Uterus (tissue), 2 donors: Measurements from ENCODE around the gene ACTN1.

ENCODE experiments used
- CTCF ChIP-seq, 4 experiments: fragments of 200-600 bp in 2 of 4; fragments of 450-650 bp in 2 of 4; sonication (generic) in 2 of 4; IDR thresholded peaks; one replicate each; pipeline ENCODE4 v1.5.1; 2016 to 2019; ENCODE audit warnings: antibody characterized with exemption in 4 of 4, mild to moderate bottlenecking in 2 of 4, moderate library complexity in 1 of 4
- POLR2A ChIP-seq, 2 donors: fragments of 450-650 bp; IDR thresholded peaks; one replicate each; pipeline ENCODE4 v1.6.1; 2016; ENCODE audit warnings: antibody characterized with exemption in 2 of 2, mild to moderate bottlenecking in 1 of 2, moderate library complexity in 1 of 2

GRCh38 chr14:69014829-69015259, 35.7 kb upstream of the ACTN1 start:
- no peak for TF ChIP-seq CTCF (IDR thresholded peaks at IDR 0.05)
- TF ChIP-seq POLR2A (IDR thresholded peaks at IDR 0.05): no peak
